ENCODE data around the gene SETD6.
A peak's percentile ranks its signal among the peaks of the same experiment; 100 is the strongest.

The SETD6 gene

GRCh38 chr16:58492066-58492465, 23.3 kb upstream of the SETD6 start:
- Histone ChIP-seq H3K27ac (ENCODE audit: extremely low read depth, low read depth, low read length) (no peak overlapping the region), H3K9me3 (ENCODE audit: control insufficient read depth, insufficient read depth, low read depth, low read length) (no peaks in the 10 kb centered on the region), H3K36me3 (ENCODE audit: control insufficient read depth in 2 of 2, insufficient read depth in 1 of 2, low read length in 2 of 2) (no peaks in the 10 kb centered on the region), H3K4me1 (ENCODE audit: control insufficient read depth, insufficient read depth, low read length) (no peaks in the 10 kb centered on the region), H3K4me3 (ENCODE audit: low read depth, low read length) (no peak overlapping the region)
- ChIA-PET POLR2A (no interaction called here), CTCF (interaction anchor here (0.6 to 3.2 kb wide), 3 partner anchors 156 to 169 kb away, joined by 3 to 17 read pairs (median 5); no protein-coding TSS in a partner anchor)
- TF ChIP-seq OVOL3 (tag by site-specific recombination; IDR thresholded peaks at IDR 0.05) (no peak), HOXA7 (CRISPR knock-in tag; IDR thresholded peaks at IDR 0.05; ENCODE audit: borderline replicate concordance) (no peak), ZNF514 (tag by site-specific recombination; IDR thresholded peaks at IDR 0.05) (no peak), ZNF658 (tag by site-specific recombination; IDR thresholded peaks at IDR 0.05) (no peak), ZNF146 (tag by site-specific recombination; IDR thresholded peaks at IDR 0.05) (no peak), PATZ1 (tag by site-specific recombination; IDR thresholded peaks at IDR 0.05) (no peak), EGR2 (tag by site-specific recombination; IDR thresholded peaks at IDR 0.05; ENCODE audit: low read depth) (peak; percentile 95), ZNF707 (tag by site-specific recombination; IDR thresholded peaks at IDR 0.05) (no peak), SCRT2 (tag by site-specific recombination; IDR thresholded peaks at IDR 0.05) (peak; percentile 15; the same call in 1 of the 2 replicates), ZSCAN18 (tag by site-specific recombination; IDR thresholded peaks at IDR 0.05) (no peak), ZFHX2 (tag by site-specific recombination; conservative IDR thresholded peaks at IDR 0.05) (peak; percentile 95)

GRCh38 chr16:58492735-58493134, 22.6 kb upstream of the SETD6 start:
- CTCF ChIA-PET: interaction anchor here (0.6 to 3.2 kb wide), 6 partner anchors 21 to 1868 kb away, joined by 3 to 17 read pairs (median 4); no protein-coding TSS in a partner anchor
- TF ChIP-seq KLF9 (tag by site-specific recombination; IDR thresholded peaks at IDR 0.05; ENCODE audit: low read depth) (peak; percentile 93), KLF1 (tag by site-specific recombination; IDR thresholded peaks at IDR 0.05) (0 out of 2 replicates have a peak, but pooled peaks have one; percentile 15), ZNF398 (tag by site-specific recombination; IDR thresholded peaks at IDR 0.05) (peak; percentile 70; the same call in 1 of the 2 replicates), ZNF148 (tag by site-specific recombination; IDR thresholded peaks at IDR 0.05; ENCODE audit: borderline replicate concordance) (no peak)
- POLR2A ChIA-PET: interaction anchor here (0.6 kb wide), 1 partner anchor 8 kb away, joined by 9 read pairs; no protein-coding TSS in a partner anchor
- H3K36me3 ChIP-seq (ENCODE audit: control insufficient read depth in 2 of 2, insufficient read depth in 1 of 2, low read length in 2 of 2): no peaks in the 10 kb centered on the region
- H3K27ac ChIP-seq (ENCODE audit: extremely low read depth, low read depth, low read length): no peak overlapping the region
- H3K4me3 ChIP-seq (ENCODE audit: low read depth, low read length): no peak overlapping the region
- no peaks in the 10 kb centered on the region for H3K4me1 ChIP-seq (ENCODE audit: control insufficient read depth, insufficient read depth, low read length)
- no peaks in the 10 kb centered on the region for H3K9me3 ChIP-seq (ENCODE audit: control insufficient read depth, insufficient read depth, low read depth, low read length)
